ENCODE results near the gene GHRHR.

DNA sequence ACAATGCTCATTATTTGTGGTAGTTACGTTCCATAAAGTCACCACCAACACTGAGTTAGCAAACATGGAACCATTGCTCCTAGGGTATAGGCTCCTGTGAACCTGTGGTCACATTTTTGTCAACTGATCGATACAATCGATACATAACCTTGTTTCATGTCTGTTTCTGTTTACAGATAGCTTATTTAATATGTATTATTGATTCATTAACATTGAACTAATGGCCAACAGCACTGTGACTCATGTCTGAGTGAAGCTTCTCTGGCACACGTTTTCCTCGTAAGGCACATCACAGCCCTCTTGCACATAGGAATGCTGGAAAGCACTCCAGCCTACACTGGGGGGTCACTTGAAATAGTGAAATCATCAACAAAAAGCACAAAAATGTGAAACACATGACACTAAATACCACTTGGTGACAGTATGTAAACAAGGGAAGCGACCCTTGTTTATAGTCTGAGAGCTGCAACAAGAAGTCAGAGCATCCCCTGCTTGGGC is 27.0 kb downstream of the GHRHR start:
- TF ChIP-seq EZH2phosphoT487 (IDR thresholded peaks at IDR 0.05; ENCODE audit: insufficient read depth, low read depth) (no peak), EZH2 (IDR thresholded peaks at IDR 0.05; ENCODE audit: insufficient read depth, poor library complexity, severe bottlenecking) (no peak)

All from GM23248 (cell line).